K562 (cell line): ENCODE data around the gene NLRP7. TPM values are rescaled to one million over a fixed set of nuclear protein-coding genes. Genes with fewer than 3 reads are reported as not detected.

ENCODE experiments used
- BDP1 ChIP-seq: IDR thresholded peaks from 3 replicates; pipeline ENCODE4 v1.6.1; 2011; ENCODE audit not compliant: insufficient read length, insufficient read depth
- DACH1 ChIP-seq: fragments of 450-650 bp; IDR thresholded peaks from 2 replicates; pipeline ENCODE4 v1.6.1; 2018; ENCODE audit not compliant: partially characterized antibody
- EZH2 ChIP-seq: IDR thresholded peaks from 2 replicates; pipeline ENCODE4 v1.6.1; 2012; ENCODE audit warnings: low read depth, mild to moderate bottlenecking, inconsistent platforms, low read length, borderline replicate concordance
- HDAC1 ChIP-seq, 2 experiments: fragments of 450-650 bp; IDR thresholded peaks; 2 replicates each; pipeline ENCODE4 v1.6.1; 2016 to 2017; ENCODE audit warnings: inconsistent platforms in 1 of 2, mild to moderate bottlenecking in 1 of 2, moderate library complexity in 1 of 2
- JUND ChIP-seq, 2 experiments: IDR thresholded peaks; 2 replicates in 1 of 2; 3 replicates in 1 of 2; pipeline ENCODE4 v1.6.1; 2011; ENCODE audit warnings: borderline replicate concordance in 2 of 2, low read depth in 2 of 2, low read length in 2 of 2, improper control_type of control experiment in 1 of 2, missing biosample characterization in 1 of 2, missing genetic modification characterization in 1 of 2, missing genetic modification reagents in 1 of 2
- MYC ChIP-seq, 2 experiments: fragments of 250-450 bp in 1 of 2; sonication (Bioruptor Pico) in 1 of 2; IDR thresholded peaks; 2 replicates each; pipeline versions ENCODE4 v1.5.1 to v1.6.1; 2012 to 2021; ENCODE audit warnings: low read depth in 2 of 2, borderline replicate concordance in 1 of 2, improper control_type of control experiment in 1 of 2, low read length in 1 of 2, mild to moderate bottlenecking in 1 of 2, moderate library complexity in 1 of 2
- NR2C1 ChIP-seq, 2 experiments: fragments of 450-650 bp; IDR thresholded peaks; 2 replicates each; pipeline ENCODE4 v1.6.1; 2017; ENCODE audit warnings: mild to moderate bottlenecking in 2 of 2, antibody characterized with exemption in 1 of 2, inconsistent platforms in 1 of 2, missing compliant biosample characterization in 1 of 2, missing genetic modification characterization in 1 of 2
- RAD51 ChIP-seq: fragments of 450-650 bp; IDR thresholded peaks from 2 replicates; pipeline ENCODE4 v1.7.1; 2016; ENCODE audit warnings: low read depth, mild to moderate bottlenecking, borderline replicate concordance
- SIX5 ChIP-seq, 2 experiments: IDR thresholded peaks; 2 replicates each; pipeline ENCODE4 v1.6.1; 2011; ENCODE audit warnings: low read length in 2 of 2, borderline replicate concordance in 1 of 2, low read depth in 1 of 2, mild to moderate bottlenecking in 1 of 2, moderate library complexity in 1 of 2; ENCODE audit not compliant: insufficient read depth in 1 of 2
- SOX6 ChIP-seq: fragments of 450-650 bp; IDR thresholded peaks from 2 replicates; pipeline ENCODE4 v1.6.1; 2014; ENCODE audit warnings: mild to moderate bottlenecking
- SPI1 ChIP-seq: IDR thresholded peaks from 2 replicates; pipeline ENCODE4 v1.6.1; 2011; ENCODE audit warnings: low read depth, low read length, control low read depth, borderline replicate concordance
- ZFP30 ChIP-seq: fragments of 250-450 bp; sonication (Bioruptor Pico); IDR thresholded peaks from 2 replicates; pipeline ENCODE4 v1.8.0; 2022; ENCODE audit warnings: moderate library complexity, mild to moderate bottlenecking, inconsistent platforms, borderline replicate concordance
- ZNF197 ChIP-seq: fragments of 200-800 bp; sonication (Bioruptor generic); IDR thresholded peaks from 2 replicates; pipeline ENCODE4 v1.6.1; 2016; ENCODE audit warnings: low read depth, missing genetic modification characterization, missing compliant biosample characterization
- ZNF232 ChIP-seq: sonication (generic); formaldehyde crosslinking; IDR thresholded peaks from 2 replicates; pipeline ENCODE4 v1.8.0; 2022; ENCODE audit warnings: mild to moderate bottlenecking, missing genetic modification reagents
- ZNF583 ChIP-seq: fragments of 250-450 bp; sonication (Bioruptor Pico); IDR thresholded peaks from 2 replicates; pipeline ENCODE4 v1.4.0; 2020
- ZNF696 ChIP-seq: fragments of 250-450 bp; sonication (Bioruptor Pico); conservative IDR thresholded peaks from 2 replicates; pipeline ENCODE4 v1.4.0; 2020; ENCODE audit warnings: mild to moderate bottlenecking, moderate library complexity
- polyA plus RNA-seq, 8 experiments: library from polyadenylated mRNA; depleted of rRNA in 4 of 8; stranded (reverse) in 5 of 8; unstranded in 3 of 8; fragments of >200 nt; fragmentation: Nextera tagmentation in 2 of 8; fragmentation: Illumina TruSeq in 1 of 8; extraction: Ambion mirVana in 2 of 8; extraction: Trizol in 1 of 8; gene quantifications; 2 replicates each; pipeline versions ENCODE4 v1.2.1 to v1.2.3, GENCODE V29; 2011 to 2014; ENCODE audit warnings: inconsistent platforms in 1 of 8, missing spikeins in 1 of 8
- total RNA-seq, 7 experiments: library from RNA; depleted of rRNA in 6 of 7; stranded (reverse); fragments of >200 nt in 6 of 7; fragmentation: Illumina TruSeq in 2 of 7; extraction: Trizol in 2 of 7; gene quantifications; 2 replicates each; pipeline versions ENCODE4 v1.2.1 to v1.2.3, GENCODE V29; 2011 to 2021; ENCODE audit warnings: low replicate concordance in 1 of 7
- TF ChIP-seq, protein P1 (sequence below): fragments of 450-650 bp; IDR thresholded peaks from 2 replicates; pipeline ENCODE4 v1.6.1; 2016; ENCODE audit warnings: antibody characterized with exemption
- TF ChIP-seq, protein P2 (sequence below): fragments of 450-650 bp; IDR thresholded peaks from 2 replicates; pipeline ENCODE4 v1.6.1; 2016; ENCODE audit warnings: low read depth, mild to moderate bottlenecking, moderate library complexity
- TF ChIP-seq, protein P3 (sequence below): fragments of 250-450 bp; sonication (Bioruptor Pico); IDR thresholded peaks from 2 replicates; pipeline ENCODE4 v1.5.0; 2020; ENCODE audit warnings: mild to moderate bottlenecking

The NLRP7 gene
- total and polyA plus RNA-seq, 9 of the 15 experiments (the other 6 are each of a cell fraction or from before 2014, with no cell fraction given): 0.03 to 0.22 (median 0.09) TPM; not detected in 3

DNA sequence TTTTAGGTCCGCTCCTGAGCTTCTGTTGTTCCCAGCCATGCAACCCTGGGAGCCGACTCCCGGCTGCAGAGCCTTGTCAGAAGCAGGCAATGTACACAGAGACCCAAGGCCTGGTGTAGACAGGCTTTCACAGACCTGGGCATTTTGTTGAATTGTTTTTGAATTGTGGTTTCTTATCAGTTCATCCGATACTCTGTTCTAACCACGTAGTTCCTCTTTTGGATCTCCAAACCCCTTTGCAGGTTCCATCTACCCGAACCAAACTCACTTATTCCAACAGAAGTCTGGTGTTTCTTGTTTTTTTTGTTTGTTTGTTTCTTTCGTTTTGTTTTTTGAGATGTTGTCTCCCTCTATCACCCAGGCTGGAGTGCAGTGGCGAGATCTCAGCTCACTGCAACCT lies 12.5 kb upstream of the NLRP7 start (continued):
- TF ChIP-seq ZFP30 (CRISPR knock-in tag) (no peak), DACH1 (no peak), NR2C1 (IDR thresholded peaks at IDR 0.05) (no peak), NR2C1 (tag; IDR thresholded peaks at IDR 0.05) (no peak), ZNF583 (no peak), ZNF232 (no peak), BDP1 (no peak), SIX5 (IDR thresholded peaks at IDR 0.05; ENCODE audit: borderline replicate concordance in 1 of 2, insufficient read depth in 1 of 2, low read depth in 1 of 2, low read length in 2 of 2) (no peak), EZH2 (no peak), ZNF197 (CRISPR knock-in tag) (no peak), SOX6 (peak; percentile 96), JUND (IDR thresholded peaks at IDR 0.05; ENCODE audit: borderline replicate concordance, low read depth, low read length) (peak; percentile 7; the same call in 1 of the 2 replicates), JUND (tag; IDR thresholded peaks at IDR 0.05; ENCODE audit: borderline replicate concordance, low read depth, low read length) (no peak; the same call in 2 of the 3 replicates), MYC (IDR thresholded peaks at IDR 0.05; ENCODE audit: low read depth, low read length) (0 out of 2 replicates have a peak, but pooled peaks have one; percentile 22), MYC (CRISPR knock-in tag; IDR thresholded peaks at IDR 0.05; ENCODE audit: borderline replicate concordance, low read depth) (no peak), SPI1 (peak; percentile 94), ZNF696 (CRISPR knock-in tag) (no peak), HDAC1 (IDR thresholded peaks at IDR 0.05) (peak in 1 of 2 experiments; percentile 54; a peak in 1 of 4 replicates), RAD51 (no peak)
- TF ChIP-seq, protein P1, sequence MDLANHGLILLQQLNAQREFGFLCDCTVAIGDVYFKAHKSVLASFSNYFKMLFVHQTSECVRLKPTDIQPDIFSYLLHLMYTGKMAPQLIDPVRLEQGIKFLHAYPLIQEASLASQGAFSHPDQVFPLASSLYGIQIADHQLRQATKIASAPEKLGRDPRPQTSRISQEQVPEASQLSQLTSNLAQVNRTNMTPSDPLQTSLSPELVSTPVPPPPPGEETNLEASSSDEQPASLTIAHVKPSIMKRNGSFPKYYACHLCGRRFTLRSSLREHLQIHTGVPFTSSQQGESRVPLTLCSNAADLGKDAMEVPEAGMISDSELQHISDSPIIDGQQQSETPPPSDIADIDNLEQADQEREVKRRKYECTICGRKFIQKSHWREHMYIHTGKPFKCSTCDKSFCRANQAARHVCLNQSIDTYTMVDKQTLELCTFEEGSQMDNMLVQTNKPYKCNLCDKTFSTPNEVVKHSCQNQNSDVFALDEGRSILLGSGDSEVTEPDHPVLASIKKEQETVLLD: no peak
- TF ChIP-seq, protein P2, sequence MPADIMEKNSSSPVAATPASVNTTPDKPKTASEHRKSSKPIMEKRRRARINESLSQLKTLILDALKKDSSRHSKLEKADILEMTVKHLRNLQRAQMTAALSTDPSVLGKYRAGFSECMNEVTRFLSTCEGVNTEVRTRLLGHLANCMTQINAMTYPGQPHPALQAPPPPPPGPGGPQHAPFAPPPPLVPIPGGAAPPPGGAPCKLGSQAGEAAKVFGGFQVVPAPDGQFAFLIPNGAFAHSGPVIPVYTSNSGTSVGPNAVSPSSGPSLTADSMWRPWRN: peak; percentile 93
- TF ChIP-seq, protein P3, sequence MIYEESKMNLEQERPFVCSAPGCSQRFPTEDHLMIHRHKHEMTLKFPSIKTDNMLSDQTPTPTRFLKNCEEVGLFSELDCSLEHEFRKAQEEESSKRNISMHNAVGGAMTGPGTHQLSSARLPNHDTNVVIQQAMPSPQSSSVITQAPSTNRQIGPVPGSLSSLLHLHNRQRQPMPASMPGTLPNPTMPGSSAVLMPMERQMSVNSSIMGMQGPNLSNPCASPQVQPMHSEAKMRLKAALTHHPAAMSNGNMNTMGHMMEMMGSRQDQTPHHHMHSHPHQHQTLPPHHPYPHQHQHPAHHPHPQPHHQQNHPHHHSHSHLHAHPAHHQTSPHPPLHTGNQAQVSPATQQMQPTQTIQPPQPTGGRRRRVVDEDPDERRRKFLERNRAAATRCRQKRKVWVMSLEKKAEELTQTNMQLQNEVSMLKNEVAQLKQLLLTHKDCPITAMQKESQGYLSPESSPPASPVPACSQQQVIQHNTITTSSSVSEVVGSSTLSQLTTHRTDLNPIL (CRISPR knock-in tag): no peak
